PC-3 (cell line): ENCODE data around the gene CTNND2. TPM values are rescaled to one million over a fixed set of nuclear protein-coding genes. Genes with fewer than 3 reads are reported as not detected.

Source experiments
- ATAC-seq: fragments of 200-7000 bp; cut with Tn5 transposase; 2 replicates; pipeline ENCODE4 v1.9.1; 2020; ENCODE audit warnings: mild to moderate bottlenecking, moderate library complexity
- BruUV-seq: library from RNA; stranded (reverse); fragments of 400-500 nt; replicated peaks from 2 replicates; lab custom pipeline; 2021; lab: Mats Ljungman, UMichigan
- CTCF ChIA-PET: fragments of 300-600 bp; sonication (Branson Sonifier 250); formaldehyde crosslinking; loops from one replicate; lab custom pipeline; 2022; ENCODE audit warnings: antibody characterized with exemption; lab: Charles Lee
- POLR2A ChIA-PET: fragments of 300-600 bp; sonication (Branson Sonifier 250); formaldehyde crosslinking; loops from one replicate; lab custom pipeline; 2022; ENCODE audit warnings: antibody characterized with exemption; ENCODE audit not compliant: unreplicated experiment; lab: Charles Lee
- DNase-seq: peaks from one replicate; pipeline ENCODE4 v3.0.0-alpha.2; 2015
- H2AFZ ChIP-seq: fragments of 300-600 bp; sonication (generic); 2 replicates; pipeline ENCODE4 v1.6.0; 2016; ENCODE audit warnings: antibody characterized with exemption, low read length
- H3F3A ChIP-seq: fragments of 300-600 bp; sonication (generic); one replicate; pipeline ENCODE4 v1.6.0; 2017; ENCODE audit warnings: antibody characterized with exemption, low read length, control low read depth, mild to moderate bottlenecking; ENCODE audit not compliant: unreplicated experiment
- H3K27ac ChIP-seq: fragments of 300-600 bp; sonication (generic); 2 replicates; pipeline ENCODE4 v1.5.1; 2016; ENCODE audit warnings: mild to moderate bottlenecking, low read length
- H3K27me3 ChIP-seq: fragments of 300-600 bp; sonication (generic); 2 replicates; pipeline ENCODE4 v1.6.1; 2016; ENCODE audit warnings: low read length, mixed read lengths
- H3K36me3 ChIP-seq: fragments of 300-600 bp; sonication (generic); 2 replicates; pipeline ENCODE4 v1.6.1; 2016; ENCODE audit warnings: low read depth, mixed run types, low read length, mixed read lengths
- H3K4me1 ChIP-seq: fragments of 300-600 bp; sonication (generic); 2 replicates; pipeline ENCODE4 v1.5.1; 2016; ENCODE audit warnings: low read length; ENCODE audit not compliant: insufficient read depth
- H3K4me2 ChIP-seq: fragments of 300-600 bp; sonication (generic); 2 replicates; pipeline ENCODE4 v1.6.0; 2016; ENCODE audit warnings: low read length
- H3K4me3 ChIP-seq: fragments of 300-600 bp; sonication (generic); 2 replicates; pipeline ENCODE4 v1.5.1; 2016; ENCODE audit warnings: mild to moderate bottlenecking, low read length, mixed read lengths
- H3K79me2 ChIP-seq: fragments of 300-600 bp; sonication (generic); 2 replicates; pipeline ENCODE4 v1.6.1; 2017; ENCODE audit warnings: low read length, mixed read lengths
- H3K9ac ChIP-seq: fragments of 300-600 bp; sonication (generic); 2 replicates; pipeline ENCODE4 v1.6.0; 2016; ENCODE audit warnings: mild to moderate bottlenecking, low read length
- H3K9me2 ChIP-seq: fragments of 300-600 bp; sonication (generic); replicated peaks from 2 replicates; pipeline ENCODE4 v1.6.1; 2016; ENCODE audit warnings: mixed run types, low read length, mixed read lengths
- H3K9me3 ChIP-seq: fragments of 300-600 bp; sonication (generic); 2 replicates; pipeline ENCODE4 v1.6.1; 2016; ENCODE audit warnings: low read length, mixed read lengths
- H4K20me1 ChIP-seq: fragments of 300-600 bp; sonication (generic); 2 replicates; pipeline ENCODE4 v1.6.1; 2016; ENCODE audit warnings: low read length, mixed read lengths
- EZH2 ChIP-seq: fragments of 300-600 bp; sonication (generic); IDR thresholded peaks from one replicate; pipeline ENCODE4 v1.6.1; 2017; ENCODE audit warnings: antibody characterized with exemption, mild to moderate bottlenecking, low read length; ENCODE audit not compliant: unreplicated experiment
- EZH2phosphoT487 ChIP-seq: fragments of 300-600 bp; sonication (generic); IDR thresholded peaks from 2 replicates; pipeline ENCODE4 v1.6.1; 2018; ENCODE audit warnings: mild to moderate bottlenecking, antibody characterized with exemption, low read length, borderline replicate concordance
- intact Hi-C: fragments of 100-400 bp; cut with micrococcal nuclease; formaldehyde crosslinking; loops from 2 replicates; pipeline ENCODE4 v1.9.0; 2023
- total RNA-seq: library from RNA; depleted of rRNA; stranded (reverse); fragments of >200 nt; gene quantifications from 2 replicates; pipeline ENCODE4 v1.2.3, GENCODE V29; 2014
- TF ChIP-seq, protein P1 (sequence below): fragments of 300-600 bp; sonication (generic); conservative IDR thresholded peaks from 2 replicates; pipeline ENCODE4 v1.5.1; 2017; ENCODE audit warnings: antibody characterized with exemption, low read depth, mild to moderate bottlenecking, low read length

The CTNND2 gene
- total RNA-seq, 1 experiment from 2014 or later, result 1.8 TPM

DNA sequence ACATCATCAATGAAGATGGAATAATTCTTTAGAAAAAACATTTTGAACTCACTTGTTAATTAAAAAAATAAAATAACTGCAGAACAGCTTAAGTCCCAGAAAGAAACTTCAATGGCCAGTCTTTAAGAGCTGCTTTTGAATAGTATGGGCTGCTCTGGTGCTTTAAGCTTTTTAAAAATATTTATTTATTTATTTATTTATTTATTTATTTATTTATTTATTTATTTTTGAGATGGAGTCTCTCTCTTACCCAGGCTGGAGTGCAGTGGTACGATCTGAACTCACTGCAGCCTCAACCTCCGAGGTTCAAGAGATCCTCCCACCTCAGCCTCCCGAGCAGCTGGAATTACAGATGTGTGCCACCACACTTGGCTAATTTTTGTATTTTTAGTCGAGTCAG, 626.9 kb downstream of the CTNND2 start:
- POLR2A ChIA-PET, result no interaction called here
- CTCF ChIA-PET, result no interaction called here
- no peaks in the 10 kb centered on the region for H4K20me1 ChIP-seq

DNA sequence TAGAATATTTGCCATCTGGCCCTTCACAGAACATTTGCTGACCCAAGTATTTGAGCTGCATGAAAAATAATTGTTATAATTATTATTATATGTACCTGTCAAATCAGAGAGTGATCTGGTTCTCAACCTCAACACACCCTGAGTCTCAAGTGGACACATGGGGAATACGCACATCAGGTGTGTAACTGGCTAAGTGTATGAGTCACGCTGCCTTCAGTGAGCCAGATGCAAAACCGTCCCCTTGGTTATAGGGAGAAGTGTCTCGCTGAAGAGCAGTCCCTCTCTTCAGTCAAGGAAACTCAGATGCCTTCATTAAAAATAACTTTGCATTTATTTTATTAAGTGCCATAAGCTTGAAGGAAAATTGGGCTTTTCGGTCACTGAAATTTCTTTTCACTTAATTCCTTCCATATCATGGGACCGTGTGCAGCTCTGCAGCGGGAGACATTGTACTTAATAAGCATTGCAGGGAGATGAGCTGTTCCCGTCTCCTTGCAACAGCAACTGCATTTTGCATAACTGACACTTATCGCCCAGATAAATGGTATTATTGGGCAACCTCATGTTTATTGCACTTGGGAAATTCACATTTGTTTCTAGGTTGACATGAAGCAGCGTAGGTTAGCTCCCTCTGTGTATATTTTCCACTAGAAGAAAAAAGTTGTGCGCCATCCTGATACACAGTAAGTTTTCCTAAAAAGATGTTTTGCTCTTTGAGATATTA, 630.9 kb downstream of the CTNND2 start:
- CTCF ChIA-PET, result no interaction called here
- no peaks in the 10 kb centered on the region for H3K36me3 ChIP-seq
- no peaks in the 10 kb centered on the region for H3F3A ChIP-seq
- DNase-seq (peak; percentile 25), ATAC-seq (no peak)
- POLR2A ChIA-PET, result no interaction called here
- no peaks in the 10 kb centered on the region for H3K9me2 ChIP-seq
- no TSS peak for BruUV-seq
- no peak overlapping the region for H2AFZ ChIP-seq
- peaks cover 44% of the 10 kb centered on the region for H3K27me3 ChIP-seq
- H3K4me2 ChIP-seq, result no peak overlapping the region
- H3K9me3 ChIP-seq, result no peaks in the 10 kb centered on the region
- no peaks in the 10 kb centered on the region for H3K4me1 ChIP-seq
- H3K4me3 ChIP-seq, result no peak overlapping the region
- no peaks in the 10 kb centered on the region for H4K20me1 ChIP-seq
- H3K27ac ChIP-seq, result no peak overlapping the region
- intact Hi-C loops, result no loop called here
- TF ChIP-seq EZH2phosphoT487 (no peak), EZH2 (no peak)
- TF ChIP-seq, protein P1, sequence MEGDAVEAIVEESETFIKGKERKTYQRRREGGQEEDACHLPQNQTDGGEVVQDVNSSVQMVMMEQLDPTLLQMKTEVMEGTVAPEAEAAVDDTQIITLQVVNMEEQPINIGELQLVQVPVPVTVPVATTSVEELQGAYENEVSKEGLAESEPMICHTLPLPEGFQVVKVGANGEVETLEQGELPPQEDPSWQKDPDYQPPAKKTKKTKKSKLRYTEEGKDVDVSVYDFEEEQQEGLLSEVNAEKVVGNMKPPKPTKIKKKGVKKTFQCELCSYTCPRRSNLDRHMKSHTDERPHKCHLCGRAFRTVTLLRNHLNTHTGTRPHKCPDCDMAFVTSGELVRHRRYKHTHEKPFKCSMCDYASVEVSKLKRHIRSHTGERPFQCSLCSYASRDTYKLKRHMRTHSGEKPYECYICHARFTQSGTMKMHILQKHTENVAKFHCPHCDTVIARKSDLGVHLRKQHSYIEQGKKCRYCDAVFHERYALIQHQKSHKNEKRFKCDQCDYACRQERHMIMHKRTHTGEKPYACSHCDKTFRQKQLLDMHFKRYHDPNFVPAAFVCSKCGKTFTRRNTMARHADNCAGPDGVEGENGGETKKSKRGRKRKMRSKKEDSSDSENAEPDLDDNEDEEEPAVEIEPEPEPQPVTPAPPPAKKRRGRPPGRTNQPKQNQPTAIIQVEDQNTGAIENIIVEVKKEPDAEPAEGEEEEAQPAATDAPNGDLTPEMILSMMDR, result no peak
- H3K9ac ChIP-seq, result no peak overlapping the region
- H3K79me2 ChIP-seq, result no peaks in the 10 kb centered on the region

More for the DNA sequence above, 626.9 kb downstream of the CTNND2 start:
- no peak overlapping the region for H3K4me3 ChIP-seq
- H3K79me2 ChIP-seq, result no peaks in the 10 kb centered on the region
- no peak for DNase-seq
- H3K36me3 ChIP-seq, result no peaks in the 10 kb centered on the region
- H3K4me2 ChIP-seq, result no peak overlapping the region
- intact Hi-C loops, result no loop called here
- H3K27me3 ChIP-seq, result peaks cover 16% of the 10 kb centered on the region
- no peak for ATAC-seq
- no peaks in the 10 kb centered on the region for H3K9me3 ChIP-seq
- no peak overlapping the region for H3K9ac ChIP-seq
- no peaks in the 10 kb centered on the region for H3K9me2 ChIP-seq
- TF ChIP-seq EZH2, result no peak
- no peak for TF ChIP-seq EZH2phosphoT487
- TF ChIP-seq, protein P1, result no peak
- H3K4me1 ChIP-seq, result no peaks in the 10 kb centered on the region
- no TSS peak for BruUV-seq
- H2AFZ ChIP-seq, result no peak overlapping the region
- no peaks in the 10 kb centered on the region for H3F3A ChIP-seq
- no peak overlapping the region for H3K27ac ChIP-seq

GRCh38 chr5:11269515-11269914, 634.7 kb downstream of the CTNND2 start:
- POLR2A ChIA-PET, result no interaction called here
- no peaks in the 10 kb centered on the region for H4K20me1 ChIP-seq
- TF ChIP-seq EZH2 (no peak), EZH2phosphoT487 (no peak)
- TF ChIP-seq, protein P1, result no peak
- no peaks in the 10 kb centered on the region for H3F3A ChIP-seq
- no peak overlapping the region for H3K27ac ChIP-seq
- DNase-seq (no peak), ATAC-seq (no peak)
- H3K9me2 ChIP-seq, result no peaks in the 10 kb centered on the region
- CTCF ChIA-PET, result no interaction called here
- no peaks in the 10 kb centered on the region for H3K4me1 ChIP-seq
- peaks cover 38% of the 10 kb centered on the region for H3K27me3 ChIP-seq
- no peak overlapping the region for H3K9ac ChIP-seq
- H3K9me3 ChIP-seq, result no peaks in the 10 kb centered on the region
- no peaks in the 10 kb centered on the region for H3K79me2 ChIP-seq
- intact Hi-C loops, result loop anchor here (5.0 kb wide), 1 partner anchor 98 kb away; no protein-coding TSS in a partner anchor
- no peak overlapping the region for H3K4me3 ChIP-seq
- no peak overlapping the region for H2AFZ ChIP-seq
- H3K4me2 ChIP-seq, result no peak overlapping the region
- H3K36me3 ChIP-seq, result no peaks in the 10 kb centered on the region
- BruUV-seq, result no TSS peak
